Retinal pigment epithelial cell (primary cell): ENCODE data around the gene POLG.

Experiments
- DNase-seq: peaks from one replicate; pipeline ENCODE4 v3.0.0-alpha.2; 2010; ENCODE audit warnings: low read depth
- H3K4me3 ChIP-seq: 2 replicates; pipeline ENCODE4 v1.5.1; 2011; ENCODE audit warnings: mild to moderate bottlenecking, low read length, control low read depth, moderate library complexity
- CTCF ChIP-seq: conservative IDR thresholded peaks from 2 replicates; pipeline ENCODE4 v1.5.1; 2011; ENCODE audit warnings: low read depth, low read length, control low read depth, inconsistent platforms

Gene POLG

GRCh38 chr15:89363770-89364169 is 29.1 kb upstream of the POLG start:
- no peak for DNase-seq
- TF ChIP-seq CTCF = no peak
- H3K4me3 ChIP-seq = no peak overlapping the region

DNA sequence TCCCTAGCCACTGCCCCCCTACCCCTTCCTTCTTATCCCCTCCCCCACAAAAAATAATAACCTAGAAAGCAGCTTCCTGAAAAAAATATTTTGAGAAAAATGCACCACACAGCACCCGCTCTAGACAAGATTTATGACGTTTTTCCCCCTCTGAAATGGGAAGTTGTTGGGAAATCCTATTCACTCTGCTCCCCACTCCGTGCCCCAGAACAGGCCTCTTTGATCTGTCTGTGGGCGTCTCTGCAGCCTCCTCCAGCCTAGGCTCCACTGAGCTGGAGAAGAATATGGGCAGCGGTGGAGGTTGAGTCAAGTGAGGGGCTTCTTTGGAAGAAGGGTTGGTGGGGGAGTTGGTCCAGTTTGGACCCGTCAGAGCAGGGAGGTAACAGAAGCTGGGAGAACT is 28.5 kb upstream of the POLG start:
- TF ChIP-seq CTCF = no peak
- H3K4me3 ChIP-seq = no peak overlapping the region
- DNase-seq = no peak

GRCh38 chr15:89362203-89363101 is 27.8 kb upstream of the POLG start:
- H3K4me3 ChIP-seq = no peak overlapping the region
- no peak for DNase-seq
- no peak for TF ChIP-seq CTCF

DNA sequence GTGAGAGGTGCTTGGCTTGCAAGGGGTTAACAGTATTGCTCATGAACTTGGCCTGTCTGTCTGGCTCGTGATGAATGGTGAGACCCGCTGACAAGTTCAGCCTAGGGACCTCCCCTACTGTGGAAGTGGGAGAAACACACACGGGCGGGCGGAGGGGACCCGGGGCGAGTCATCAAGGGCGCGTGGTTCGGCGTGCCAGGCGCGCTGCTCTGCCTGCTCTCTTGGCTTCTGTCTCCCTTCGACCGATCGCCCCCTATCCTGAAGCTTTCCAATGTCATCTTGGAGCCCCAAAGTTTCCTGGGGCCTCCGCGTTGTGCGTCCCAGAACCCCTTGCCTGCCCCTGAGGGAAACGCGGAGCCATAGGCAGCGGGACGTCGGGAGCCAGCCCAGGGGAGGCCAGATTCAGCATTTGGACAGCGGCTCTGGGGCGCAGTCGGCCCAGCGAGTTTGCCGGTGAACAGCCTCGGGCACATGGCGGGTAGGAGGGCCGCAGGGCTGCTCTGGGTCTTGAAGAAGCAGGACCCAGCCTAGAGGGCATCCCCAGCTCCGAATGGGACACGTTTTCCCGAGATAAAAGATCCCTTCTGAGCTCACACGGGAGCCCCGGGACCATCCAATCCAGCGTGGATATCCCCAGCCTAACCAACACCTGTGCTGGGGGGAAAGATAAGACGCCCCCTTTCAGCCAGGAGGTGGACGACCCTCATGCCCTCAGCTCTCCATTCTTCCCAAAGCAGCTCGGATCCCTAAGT is 27.0 kb upstream of the POLG start:
- TF ChIP-seq CTCF = no peak
- no peak for DNase-seq
- no peak overlapping the region for H3K4me3 ChIP-seq

DNA sequence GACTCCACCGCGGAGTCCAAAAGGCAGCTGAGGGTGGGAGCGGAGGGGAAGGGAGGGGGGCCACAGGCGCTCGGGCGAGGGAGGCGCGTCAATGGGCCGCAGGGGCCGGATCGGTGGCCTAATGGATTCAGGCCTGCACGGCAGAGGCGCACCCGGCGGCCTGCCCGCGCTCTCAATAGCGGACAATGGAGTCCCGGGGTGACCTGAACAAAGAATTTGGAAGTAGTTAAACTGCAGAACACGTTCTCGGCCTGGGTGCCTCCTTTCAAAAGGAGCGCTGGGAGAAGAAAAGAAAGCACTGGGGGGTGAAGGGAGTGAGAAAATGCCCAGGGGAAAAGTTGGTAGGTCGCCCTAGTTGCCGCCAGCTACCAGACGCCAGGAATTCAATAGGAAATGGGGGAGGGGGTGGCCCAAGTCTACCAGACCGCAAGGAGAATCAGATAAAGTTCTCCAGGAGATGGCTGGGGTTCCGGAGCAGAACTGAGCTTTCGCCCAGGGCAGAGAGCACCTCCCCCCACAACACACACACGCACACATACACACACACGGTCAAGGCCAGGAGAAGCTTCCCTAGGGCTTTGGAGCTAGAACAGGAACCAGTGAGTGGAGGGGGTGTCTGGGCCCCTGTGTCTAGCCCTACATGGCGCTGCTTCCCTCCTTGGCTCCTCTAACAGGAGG is 25.8 kb upstream of the POLG start:
- TF ChIP-seq CTCF = no peak
- DNase-seq = no peak
- H3K4me3 ChIP-seq = no peak overlapping the region

DNA sequence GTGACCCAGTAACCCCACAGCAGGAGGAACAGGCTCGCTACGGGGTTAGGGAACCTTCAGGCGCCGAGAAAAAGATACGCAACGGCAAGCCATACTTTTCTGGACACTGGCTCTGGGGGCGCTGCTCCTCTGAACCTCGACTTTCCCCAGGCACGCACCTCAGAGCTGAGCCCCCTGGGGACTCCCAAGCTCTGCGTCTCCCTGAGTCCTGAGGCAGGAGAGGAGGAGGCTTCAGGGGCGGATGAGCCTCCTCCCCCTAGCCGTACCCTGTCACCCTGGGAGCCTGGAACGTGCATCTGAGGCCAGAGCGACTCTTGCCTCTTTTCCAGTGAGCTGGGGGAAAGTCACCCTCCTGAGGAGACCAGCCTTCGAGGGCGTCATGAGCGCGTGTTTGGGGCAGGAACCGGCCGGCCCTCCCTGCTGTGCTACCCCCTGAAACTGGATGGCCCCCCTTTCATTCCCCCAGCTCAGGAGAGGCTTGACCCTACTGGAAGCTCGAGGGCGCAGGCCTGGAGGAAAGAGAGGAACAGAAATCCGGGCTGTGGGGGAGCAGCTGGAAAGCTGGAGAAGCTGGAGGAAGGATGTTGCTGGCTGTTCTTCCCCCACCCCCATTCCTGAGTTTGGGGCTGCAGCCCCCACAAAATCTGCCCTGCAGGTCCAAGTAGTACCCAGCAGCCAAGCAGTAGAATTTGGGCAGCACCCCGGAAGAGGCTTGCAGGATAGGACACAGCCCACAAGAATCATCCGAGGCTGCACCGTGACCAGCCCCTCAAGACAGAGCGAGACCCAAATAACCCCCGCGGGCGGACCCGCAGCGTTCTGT is 25.1 kb upstream of the POLG start:
- no peak for DNase-seq
- TF ChIP-seq CTCF = no peak
- H3K4me3 ChIP-seq = no peak overlapping the region
